Tibial nerve (tissue), 4 donors: ENCODE measurements around the gene STON1.
"Not testable (repeated sequence)": the region's sequence is repeated elsewhere in the genome, so short reads cannot be mapped to it uniquely, and the experiment has no call there.

Source experiments
- CTCF ChIP-seq, 5 experiments: fragments of 200-600 bp in 3 of 5; fragments of 450-650 bp in 2 of 5; sonication (generic) in 3 of 5; IDR thresholded peaks; one replicate each; pipeline ENCODE4 v1.5.1; 2016 to 2019; ENCODE audit warnings: antibody characterized with exemption in 5 of 5, mild to moderate bottlenecking in 3 of 5, moderate library complexity in 2 of 5
- EP300 ChIP-seq, 2 donors: sonication (generic); formaldehyde crosslinking; IDR thresholded peaks; one replicate each; pipeline ENCODE4 v1.6.1; 2017; ENCODE audit warnings: antibody characterized with exemption in 2 of 2, mild to moderate bottlenecking in 1 of 2

GRCh38 chr2:48614581-48614980 lies 84.6 kb downstream of the STON1 start:
- not testable (repeated sequence) for TF ChIP-seq CTCF, EP300 (IDR thresholded peaks at IDR 0.05)
